HL-60/S4 treated with phorbol 12-myristate 13-acetate at 8.2 ng/mL for 4 days and 3 days (cell line): ENCODE results near the gene ZNF394.
"Not testable (repeated sequence)": the region's sequence is repeated elsewhere in the genome, so short reads cannot be mapped to it uniquely, and the experiment has no call there.

Source experiments
- in situ Hi-C: fragments of 300-500 bp; cut with MboI; formaldehyde crosslinking; loops from 2 replicates; pipeline ENCODE4 v1.15.0; 2022; ENCODE audit warnings: low sequenced_read_pairs

ZNF394 gene

GRCh38 chr7:99499721-99500636 lies at the start of gene ZNF394:
TSS of gene ZNF394 (minus strand) at chr7:99500281. CDS start at chr7:99500093, 188 bp downstream.
- in situ Hi-C loops, result no loop called here

DNA sequence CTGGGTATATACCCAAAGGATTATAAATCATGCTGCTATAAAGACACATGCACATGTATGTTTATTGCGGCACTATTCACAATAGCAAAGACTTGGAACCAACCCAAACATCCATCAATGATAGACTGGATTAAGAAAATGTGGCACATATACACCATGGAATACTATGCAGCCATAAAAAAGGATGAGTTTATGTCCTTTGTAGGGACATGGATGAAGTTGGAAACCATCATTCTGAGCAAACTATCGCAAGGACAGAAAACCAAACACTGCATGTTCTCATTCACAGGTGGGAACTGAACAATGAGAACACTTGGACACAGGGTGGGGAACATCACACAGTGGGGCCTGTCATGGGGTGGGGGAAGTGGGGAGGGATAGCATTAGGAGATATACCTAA lies 49.5 kb upstream of the ZNF394 start:
- in situ Hi-C loops, result not testable (repeated sequence)

- in situ Hi-C loops, result not testable (repeated sequence)
Measured at GRCh38 chr7:99545308-99545707, 45.2 kb upstream of the ZNF394 start.

DNA sequence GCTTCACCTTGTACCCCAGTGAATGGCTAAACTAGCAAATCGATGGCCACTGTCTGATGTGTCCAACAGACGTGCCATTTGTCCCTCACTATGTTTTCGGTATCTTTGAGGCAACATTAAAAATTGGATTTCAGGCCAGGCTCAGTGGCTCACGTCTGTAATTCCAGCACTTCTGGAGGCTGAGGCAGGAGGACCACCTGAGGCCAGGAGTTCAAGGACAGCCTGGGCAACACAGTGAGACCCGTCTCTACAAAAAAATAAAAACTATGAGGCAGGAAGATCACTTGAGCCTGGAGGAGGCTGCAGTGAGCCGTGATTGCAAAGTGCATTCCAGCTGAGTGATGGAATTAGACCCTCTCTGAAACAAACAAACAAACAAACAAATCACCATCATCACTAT lies 43.8 kb upstream of the ZNF394 start:
- in situ Hi-C loops, result no loop called here

GRCh38 chr7:99543081-99543671 lies 43.1 kb upstream of the ZNF394 start:
- in situ Hi-C loops, result no loop called here

DNA sequence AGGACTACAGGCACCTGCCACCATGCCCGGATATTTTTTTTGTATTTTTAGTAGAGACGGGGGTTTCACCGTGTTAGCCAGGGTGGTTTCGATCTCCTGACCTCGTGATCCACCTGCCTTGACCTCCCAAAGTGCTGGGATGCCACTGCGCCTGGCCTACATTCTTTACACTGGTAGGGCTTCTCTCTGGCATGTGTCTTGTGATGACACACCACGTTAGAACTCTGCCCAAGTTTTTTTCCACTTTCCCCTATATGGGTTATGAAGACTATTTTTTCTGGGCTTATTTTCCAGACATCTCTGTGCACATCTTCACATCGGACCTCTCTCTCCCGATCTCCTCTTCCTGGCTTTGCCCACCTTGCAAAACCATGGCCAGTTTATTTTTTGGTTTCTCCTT lies 41.1 kb upstream of the ZNF394 start:
- in situ Hi-C loops, result no loop called here

GRCh38 chr7:99540542-99540941 lies 40.5 kb upstream of the ZNF394 start:
- in situ Hi-C loops, result no loop called here

DNA sequence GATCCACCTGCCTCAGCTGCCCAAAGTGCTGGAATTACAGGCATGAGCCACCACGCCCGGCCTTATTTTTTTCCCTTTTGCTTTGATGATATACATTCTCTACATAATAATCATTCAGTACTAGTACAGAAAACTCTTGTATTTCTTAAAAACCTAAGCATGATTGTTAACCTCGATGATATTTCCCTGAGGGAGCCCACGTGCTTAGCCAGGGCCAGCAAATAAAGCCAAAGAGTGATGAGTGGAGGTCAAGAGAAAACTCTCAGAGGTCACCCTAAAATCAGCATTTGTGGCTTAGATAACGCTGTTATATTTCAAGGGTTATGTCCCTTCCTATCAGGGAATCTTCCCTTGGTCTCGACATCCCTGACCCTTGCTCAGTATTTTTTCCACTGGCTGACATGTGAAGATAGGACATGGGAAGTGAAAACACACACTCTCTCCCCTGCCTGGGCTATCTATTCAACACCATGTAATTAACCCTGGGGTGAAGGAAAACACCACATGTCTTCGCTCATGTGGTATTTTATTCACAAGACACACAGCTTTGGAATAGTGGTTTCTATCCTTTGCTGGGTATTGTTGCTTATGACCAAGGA lies 39.2 kb upstream of the ZNF394 start:
- in situ Hi-C loops, result no loop called here

- in situ Hi-C loops, result no loop called here
Measured at GRCh38 chr7:99535667-99536066, 35.6 kb upstream of the ZNF394 start.

GRCh38 chr7:99531354-99531765 lies 31.3 kb upstream of the ZNF394 start:
- in situ Hi-C loops, result no loop called here

DNA sequence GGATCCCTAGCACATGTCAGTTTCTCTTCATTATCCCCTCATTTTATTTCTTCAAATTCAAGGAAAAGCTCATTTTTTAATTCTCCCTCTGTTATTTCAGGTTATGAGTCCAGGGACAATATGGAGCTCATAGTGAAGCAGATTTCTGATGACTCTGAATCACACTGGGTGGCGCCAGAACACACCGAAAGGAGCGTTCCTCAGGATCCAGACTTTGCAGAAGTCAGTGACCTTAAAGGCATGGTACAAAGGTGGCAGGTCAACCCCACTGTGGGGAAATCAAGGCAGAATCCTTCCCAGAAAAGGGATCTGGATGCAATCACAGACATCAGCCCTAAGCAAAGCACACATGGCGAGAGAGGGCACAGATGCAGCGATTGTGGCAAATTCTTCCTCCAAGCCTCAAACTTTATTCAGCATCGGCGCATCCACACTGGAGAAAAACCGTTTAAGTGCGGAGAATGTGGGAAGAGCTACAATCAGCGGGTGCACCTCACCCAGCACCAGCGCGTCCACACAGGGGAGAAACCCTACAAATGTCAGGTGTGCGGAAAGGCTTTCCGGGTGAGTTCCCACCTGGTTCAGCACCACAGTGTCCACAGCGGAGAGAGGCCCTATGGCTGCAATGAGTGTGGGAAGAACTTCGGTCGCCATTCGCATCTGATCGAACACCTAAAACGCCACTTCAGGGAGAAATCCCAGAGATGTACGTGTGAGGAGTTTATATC lies 25.8 kb upstream of the ZNF394 start:
- in situ Hi-C loops, result no loop called here

DNA sequence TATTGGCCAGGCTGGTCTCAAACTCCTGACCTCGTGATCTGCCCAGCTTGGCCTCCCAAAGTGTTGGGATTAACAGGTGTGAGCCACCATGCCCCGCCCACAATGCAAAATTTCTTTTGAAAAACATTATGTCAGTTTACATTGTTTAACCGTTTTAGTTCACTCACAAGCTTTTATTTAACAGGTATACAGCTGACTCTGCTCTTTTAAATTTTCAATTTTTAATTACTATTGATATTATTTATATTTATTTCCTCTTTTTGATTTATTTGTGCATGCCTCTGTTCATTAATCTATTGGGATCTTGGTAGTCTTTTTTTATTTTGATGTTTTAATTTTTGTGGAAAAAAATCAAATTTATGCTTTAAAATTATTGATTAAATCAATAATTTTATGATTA lies 21.3 kb upstream of the ZNF394 start:
- in situ Hi-C loops, result no loop called here

DNA sequence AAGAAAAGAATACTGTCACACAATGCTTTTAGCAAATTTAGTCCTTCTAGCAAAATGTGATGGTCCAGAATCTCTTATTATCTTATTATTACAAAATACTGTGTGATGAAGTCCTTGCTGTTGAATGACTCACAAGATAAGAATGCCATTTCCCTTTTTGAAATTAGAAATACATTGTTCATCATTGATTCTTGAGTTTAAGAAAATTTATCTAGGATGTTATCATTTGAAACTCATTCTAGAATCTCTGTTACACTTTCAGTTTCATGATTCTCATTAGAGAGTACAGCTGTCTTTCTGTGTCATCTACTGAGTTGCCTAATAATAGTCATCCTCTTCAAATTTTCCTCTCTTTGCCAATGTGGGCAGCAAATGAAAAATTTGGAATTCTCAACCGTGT lies 14.0 kb upstream of the ZNF394 start:
- in situ Hi-C loops, result no loop called here

GRCh38 chr7:99505324-99505662 lies 5.2 kb upstream of the ZNF394 start:
- in situ Hi-C loops, result no loop called here

- in situ Hi-C loops, result no loop called here
Measured at GRCh38 chr7:99504603-99505323, 4.7 kb upstream of the ZNF394 start, which contains the start of gene ZKSCAN5. TSS of gene ZKSCAN5 (plus strand) at chr7:99504662. CDS start at chr7:99506045, 1,383 bp downstream.

DNA sequence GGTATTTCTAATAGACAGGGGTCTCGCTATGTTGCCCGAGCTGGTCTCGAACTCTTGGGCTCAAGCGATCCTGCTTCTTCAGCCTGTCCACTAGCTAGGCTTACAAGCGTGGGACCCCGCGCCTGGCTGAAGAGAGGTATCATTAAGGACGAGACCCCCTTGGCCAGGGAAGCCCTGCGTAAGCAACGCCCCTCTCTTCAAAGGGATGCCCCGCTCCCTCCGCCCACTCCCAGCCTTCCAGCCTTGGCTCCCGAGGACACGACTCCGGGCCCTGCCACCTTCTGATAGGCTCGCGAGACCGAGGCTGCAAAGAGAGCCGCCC lies 4.2 kb upstream of the ZNF394 start:
- in situ Hi-C loops, result no loop called here

DNA sequence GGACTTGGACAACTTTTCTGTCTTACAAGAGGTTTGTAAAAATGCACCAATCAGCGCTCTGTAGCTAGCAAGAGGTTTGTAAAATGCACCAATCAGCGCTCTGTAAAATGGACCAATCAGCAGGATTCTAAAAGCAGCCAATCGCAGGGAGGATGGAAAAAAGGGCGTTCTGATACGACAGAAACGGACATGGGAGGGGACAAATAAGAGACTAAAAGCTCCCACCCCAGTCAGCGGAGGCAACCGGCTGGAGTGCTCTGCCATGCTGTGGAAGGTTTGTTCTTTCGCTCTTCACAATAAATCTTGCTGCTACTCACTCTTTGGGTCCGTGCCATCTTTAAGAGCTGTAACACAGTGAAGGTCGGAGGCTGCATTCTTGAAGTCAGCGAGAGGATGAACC lies 1.2 kb upstream of the ZNF394 start:
- in situ Hi-C loops, result not testable (repeated sequence)

DNA sequence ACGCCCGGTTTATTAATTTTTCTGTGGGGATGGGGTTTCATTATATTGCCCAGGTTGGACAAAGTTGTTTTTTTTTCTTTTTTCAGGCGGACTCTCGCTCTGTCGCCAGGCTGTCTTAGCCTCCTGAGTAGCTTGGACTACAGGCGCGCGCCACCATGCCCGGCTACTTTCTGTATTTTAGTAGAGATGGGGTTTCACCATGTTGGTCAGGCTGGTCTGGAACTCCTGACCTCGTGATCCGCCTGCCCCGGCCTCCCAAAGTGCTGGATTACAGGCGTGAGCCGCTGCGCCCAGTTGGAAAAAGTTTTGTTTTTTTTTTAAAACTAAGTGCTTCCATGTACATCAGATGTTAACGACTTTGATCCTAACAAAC lies 542 bp upstream of the ZNF394 start:
- in situ Hi-C loops, result no loop called here

- in situ Hi-C loops, result no loop called here
Measured at GRCh38 chr7:99499371-99499720, 735 bp downstream of the ZNF394 start.

DNA sequence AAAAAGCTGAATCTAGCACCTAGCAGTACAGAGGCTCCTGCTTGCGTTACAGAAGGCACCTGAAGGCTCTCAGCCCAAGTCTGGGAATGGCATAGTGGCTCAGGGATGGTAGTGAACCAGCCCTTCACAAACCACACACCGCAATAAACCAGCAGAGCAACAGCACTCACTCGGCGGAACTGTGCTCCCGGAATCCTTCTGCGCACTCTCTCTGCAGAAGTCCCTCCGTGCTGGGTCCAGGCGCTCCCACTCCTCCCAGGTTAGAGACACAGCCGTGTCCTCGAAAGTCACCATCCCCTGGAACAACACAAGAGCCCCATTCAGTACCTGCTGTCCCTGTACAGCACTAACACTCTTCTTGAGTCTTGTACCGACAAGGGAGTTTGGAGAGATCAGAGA lies 1.5 kb downstream of the ZNF394 start:
- in situ Hi-C loops, result no loop called here
